ENCODE measurements around the gene KCNA1. TPM values are rescaled to one million over a fixed set of nuclear protein-coding genes. Genes with fewer than 3 reads are reported as not detected.

Gene KCNA1
- total RNA-seq, 1 experiment from 2014 or later = not detected

- Histone ChIP-seq H3K9me3 (ENCODE audit: control insufficient read depth, insufficient read depth, low read depth, low read length) (no peaks in the 10 kb centered on the region), H3K27ac (ENCODE audit: low read length) (no peak overlapping the region), H3K4me1 (ENCODE audit: control insufficient read depth, insufficient read depth, low read length) (no peaks in the 10 kb centered on the region), H3K27me3 (ENCODE audit: control insufficient read depth, insufficient read depth, low read length) (no peaks in the 10 kb centered on the region; the same call in 1 of the 2 replicates), H3K36me3 (ENCODE audit: control insufficient read depth, insufficient read depth, low read length) (no peaks in the 10 kb centered on the region), H3K4me3 (ENCODE audit: low read depth in 2 of 2, low read length in 2 of 2) (no peak overlapping the region)
- intact Hi-C loops (cut with micrococcal nuclease; ENCODE audit: unreplicated experiment) (no loop called here), in situ Hi-C loops (cut with HindIII; ENCODE audit: low pct_unique_long_range_greater_than_20kb, low sequenced_read_pairs) (no loop called here)
- DNase-seq (ENCODE audit: low read depth, low spot score) (no peak), ATAC-seq (no peak)
- no peak for TF ChIP-seq TCF7L2 (IDR thresholded peaks at IDR 0.05; ENCODE audit: low read depth, low read length)
- no peak for TF ChIP-seq SIN3A (IDR thresholded peaks at IDR 0.05; ENCODE audit: borderline replicate concordance, insufficient read depth, low read depth, low read length)
- TF ChIP-seq, protein P1, sequence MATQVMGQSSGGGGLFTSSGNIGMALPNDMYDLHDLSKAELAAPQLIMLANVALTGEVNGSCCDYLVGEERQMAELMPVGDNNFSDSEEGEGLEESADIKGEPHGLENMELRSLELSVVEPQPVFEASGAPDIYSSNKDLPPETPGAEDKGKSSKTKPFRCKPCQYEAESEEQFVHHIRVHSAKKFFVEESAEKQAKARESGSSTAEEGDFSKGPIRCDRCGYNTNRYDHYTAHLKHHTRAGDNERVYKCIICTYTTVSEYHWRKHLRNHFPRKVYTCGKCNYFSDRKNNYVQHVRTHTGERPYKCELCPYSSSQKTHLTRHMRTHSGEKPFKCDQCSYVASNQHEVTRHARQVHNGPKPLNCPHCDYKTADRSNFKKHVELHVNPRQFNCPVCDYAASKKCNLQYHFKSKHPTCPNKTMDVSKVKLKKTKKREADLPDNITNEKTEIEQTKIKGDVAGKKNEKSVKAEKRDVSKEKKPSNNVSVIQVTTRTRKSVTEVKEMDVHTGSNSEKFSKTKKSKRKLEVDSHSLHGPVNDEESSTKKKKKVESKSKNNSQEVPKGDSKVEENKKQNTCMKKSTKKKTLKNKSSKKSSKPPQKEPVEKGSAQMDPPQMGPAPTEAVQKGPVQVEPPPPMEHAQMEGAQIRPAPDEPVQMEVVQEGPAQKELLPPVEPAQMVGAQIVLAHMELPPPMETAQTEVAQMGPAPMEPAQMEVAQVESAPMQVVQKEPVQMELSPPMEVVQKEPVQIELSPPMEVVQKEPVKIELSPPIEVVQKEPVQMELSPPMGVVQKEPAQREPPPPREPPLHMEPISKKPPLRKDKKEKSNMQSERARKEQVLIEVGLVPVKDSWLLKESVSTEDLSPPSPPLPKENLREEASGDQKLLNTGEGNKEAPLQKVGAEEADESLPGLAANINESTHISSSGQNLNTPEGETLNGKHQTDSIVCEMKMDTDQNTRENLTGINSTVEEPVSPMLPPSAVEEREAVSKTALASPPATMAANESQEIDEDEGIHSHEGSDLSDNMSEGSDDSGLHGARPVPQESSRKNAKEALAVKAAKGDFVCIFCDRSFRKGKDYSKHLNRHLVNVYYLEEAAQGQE (IDR thresholded peaks at IDR 0.05; ENCODE audit: insufficient read depth in 1 of 2, low read depth in 2 of 2, low read length in 1 of 2) = no peak
- BruUV-seq (replicated peaks) = no TSS peak
- POLR2A ChIA-PET = no interaction called here
- CTCF ChIA-PET = no interaction called here
These were observed 15.7 kb upstream of the KCNA1 start for GRCh38 chr12:4894019-4894418.

DNA sequence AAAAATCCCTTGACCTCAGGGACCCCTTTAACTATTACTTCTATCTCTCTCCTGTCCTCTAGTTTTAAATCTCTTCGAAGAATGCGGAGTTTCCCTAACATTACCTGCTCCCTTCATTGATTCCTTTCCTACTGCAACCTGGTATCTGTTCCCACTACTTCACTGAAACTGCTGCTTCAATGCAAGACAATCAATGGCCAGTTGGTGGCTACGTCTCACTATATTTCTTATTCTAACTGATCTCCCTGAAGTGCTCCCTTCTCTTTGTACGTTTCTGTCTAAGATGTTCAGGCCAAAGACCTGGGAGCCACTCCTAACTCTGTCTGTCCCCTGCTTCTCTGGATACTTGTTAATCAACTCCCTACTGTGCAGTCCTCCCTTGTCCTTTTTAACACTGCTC lies 10.3 kb upstream of the KCNA1 start:
- DNase-seq (ENCODE audit: low read depth, low spot score) (no peak), ATAC-seq (no peak)
- ChIA-PET POLR2A (no interaction called here), CTCF (no interaction called here)
- Histone ChIP-seq H3K4me1 (ENCODE audit: control insufficient read depth, insufficient read depth, low read length) (no peaks in the 10 kb centered on the region), H3K36me3 (ENCODE audit: control insufficient read depth, insufficient read depth, low read length) (no peaks in the 10 kb centered on the region), H3K9me3 (ENCODE audit: control insufficient read depth, insufficient read depth, low read depth, low read length) (no peaks in the 10 kb centered on the region), H3K4me3 (ENCODE audit: low read depth in 2 of 2, low read length in 2 of 2) (no peak overlapping the region), H3K27ac (ENCODE audit: low read length) (no peak overlapping the region), H3K27me3 (ENCODE audit: control insufficient read depth, insufficient read depth, low read length) (peaks cover 2% of the 10 kb centered on the region; the same call in 1 of the 2 replicates)
- no TSS peak for BruUV-seq (replicated peaks)
- in situ Hi-C loops (cut with HindIII; ENCODE audit: low pct_unique_long_range_greater_than_20kb, low sequenced_read_pairs) (no loop called here), intact Hi-C loops (cut with micrococcal nuclease; ENCODE audit: unreplicated experiment) (no loop called here)
- TF ChIP-seq, protein P1 (IDR thresholded peaks at IDR 0.05; ENCODE audit: insufficient read depth in 1 of 2, low read depth in 2 of 2, low read length in 1 of 2) = no peak
- no peak for TF ChIP-seq TCF7L2 (IDR thresholded peaks at IDR 0.05; ENCODE audit: low read depth, low read length)
- TF ChIP-seq CTCF (IDR thresholded peaks at IDR 0.05) = peak; percentile 19; the same call in 1 of the 2 replicates
- no peak for TF ChIP-seq SIN3A (IDR thresholded peaks at IDR 0.05; ENCODE audit: borderline replicate concordance, insufficient read depth, low read depth, low read length)

Measured in Panc1 (cell line).